IMR-90 (cell line): Measurements from ENCODE around the gene SLCO3A1. TPM values are rescaled to one million over a fixed set of nuclear protein-coding genes. Genes with fewer than 3 reads are reported as not detected.

Source experiments
- ATAC-seq: fragments of 200-7000 bp; cut with Tn5 transposase; 2 replicates; pipeline ENCODE4 v1.9.1; 2020; ENCODE audit warnings: low read depth, mild to moderate bottlenecking, moderate library complexity
- BruUV-seq: library from RNA; stranded (reverse); fragments of 400-500 nt; replicated peaks from 2 replicates; lab custom pipeline; 2021; lab: Mats Ljungman, UMichigan
- CTCF ChIA-PET: fragments of 300-600 bp; formaldehyde crosslinking; extraction: SDS; loops from one replicate; lab custom pipeline; 2021; ENCODE audit warnings: antibody characterized with exemption; lab: Yijun Ruan, JAX
- POLR2A ChIA-PET: fragments of 300-600 bp; sonication (Branson Sonifier 250); formaldehyde crosslinking; loops from one replicate; lab custom pipeline; 2022; ENCODE audit warnings: antibody characterized with exemption; ENCODE audit not compliant: unreplicated experiment; lab: Charles Lee
- DNase-seq: peaks from one replicate; pipeline ENCODE4 v3.0.0; 2013
- H2AFZ ChIP-seq: replicated peaks from 2 replicates; pipeline ENCODE3; 2013; ENCODE audit warnings: low read length, mild to moderate bottlenecking; ENCODE audit not compliant: poor library complexity
- H2AK5ac ChIP-seq: 2 replicates; pipeline ENCODE4 v1.6.1; 2013; ENCODE audit warnings: low read depth, low read length, inconsistent platforms
- H2AK9ac ChIP-seq: replicated peaks from 2 replicates; pipeline ENCODE3; 2013; ENCODE audit warnings: mild to moderate bottlenecking, low read depth, low read length, moderate library complexity; ENCODE audit not compliant: poor library complexity
- H2BK120ac ChIP-seq: 2 replicates; pipeline ENCODE4 v1.6.1; 2013; ENCODE audit warnings: low read depth, low read length, inconsistent platforms
- H2BK15ac ChIP-seq: 3 replicates; pipeline ENCODE4 v1.6.1; 2013; ENCODE audit warnings: low read depth, low read length, inconsistent platforms
- H2BK20ac ChIP-seq: 2 replicates; pipeline ENCODE4 v1.6.1; 2013; ENCODE audit warnings: low read depth, mild to moderate bottlenecking, inconsistent platforms, low read length, moderate library complexity
- H2BK5ac ChIP-seq: 2 replicates; pipeline ENCODE4 v1.6.1; 2013; ENCODE audit warnings: mild to moderate bottlenecking, low read depth, low read length, inconsistent platforms; ENCODE audit not compliant: poor library complexity, severe bottlenecking
- H3K14ac ChIP-seq: replicated peaks from 2 replicates; pipeline ENCODE4 v1.6.1; 2013; ENCODE audit warnings: low read depth, low read length, inconsistent platforms
- H3K18ac ChIP-seq: 2 replicates; pipeline ENCODE4 v1.6.1; 2013; ENCODE audit warnings: low read depth, low read length, control low read depth
- H3K23ac ChIP-seq: 2 replicates; pipeline ENCODE4 v1.6.1; 2013; ENCODE audit warnings: low read depth, low read length, inconsistent platforms
- H3K27ac ChIP-seq: 2 replicates; pipeline ENCODE4 v1.5.1; 2013; ENCODE audit warnings: mild to moderate bottlenecking, control low read depth, low read length; ENCODE audit not compliant: insufficient read depth
- H3K27me3 ChIP-seq: 2 replicates; pipeline ENCODE4 v1.6.1; 2013; ENCODE audit warnings: low read length; ENCODE audit not compliant: control insufficient read depth, insufficient read depth
- H3K36me3 ChIP-seq: 2 replicates; pipeline ENCODE4 v1.6.1; 2013; ENCODE audit warnings: low read length, mixed read lengths; ENCODE audit not compliant: control insufficient read depth, insufficient read depth
- H3K4ac ChIP-seq: 2 replicates; pipeline ENCODE4 v1.6.1; 2013; ENCODE audit warnings: low read depth, low read length, inconsistent platforms
- H3K4me1 ChIP-seq: 2 replicates; pipeline ENCODE4 v1.6.1; 2013; ENCODE audit warnings: low read length, mixed read lengths; ENCODE audit not compliant: control insufficient read depth, insufficient read depth
- H3K4me2 ChIP-seq: 2 replicates; pipeline ENCODE4 v1.6.1; 2013; ENCODE audit warnings: low read depth, mild to moderate bottlenecking, control low read depth, low read length, moderate library complexity
- H3K4me3 ChIP-seq: 2 replicates; pipeline ENCODE4 v1.5.1; 2013; ENCODE audit warnings: low read depth, mild to moderate bottlenecking, control low read depth, low read length, moderate library complexity; ENCODE audit not compliant: insufficient read depth
- H3K56ac ChIP-seq: 2 replicates; pipeline ENCODE4 v1.6.1; 2013; ENCODE audit warnings: low read length, inconsistent platforms; ENCODE audit not compliant: insufficient read depth; ENCODE audit errors: extremely low read depth
- H3K79me1 ChIP-seq, 2 experiments: 2 replicates each; pipeline ENCODE4 v1.6.1; 2013; ENCODE audit warnings: low read length in 2 of 2, inconsistent platforms in 1 of 2, low read depth in 1 of 2
- H3K9ac ChIP-seq: 2 replicates; pipeline ENCODE4 v1.6.1; 2013; ENCODE audit warnings: low read depth, low read length, control low read depth
- H3K9me1 ChIP-seq: 2 replicates; pipeline ENCODE4 v1.6.1; 2013; ENCODE audit warnings: low read length, inconsistent platforms; ENCODE audit not compliant: insufficient read depth
- H3K9me3 ChIP-seq: 2 replicates; pipeline ENCODE4 v1.6.1; 2013; ENCODE audit warnings: low read length; ENCODE audit not compliant: control insufficient read depth, insufficient read depth
- H4K20me1 ChIP-seq: 2 replicates; pipeline ENCODE4 v1.6.1; 2013; ENCODE audit warnings: low read length, inconsistent platforms; ENCODE audit not compliant: insufficient read depth
- H4K5ac ChIP-seq: 2 replicates; pipeline ENCODE4 v1.6.1; 2013; ENCODE audit warnings: mild to moderate bottlenecking, low read depth, low read length, control low read depth
- H4K8ac ChIP-seq, 2 experiments: 2 replicates each; pipeline ENCODE4 v1.6.1; 2013; ENCODE audit warnings: low read depth in 2 of 2, low read length in 2 of 2, control low read depth in 1 of 2, inconsistent platforms in 1 of 2
- H4K91ac ChIP-seq: 2 replicates; pipeline ENCODE4 v1.6.1; 2013; ENCODE audit warnings: low read depth, low read length, inconsistent platforms; ENCODE audit not compliant: insufficient read depth
- BHLHE40 ChIP-seq: fragments of 150-350 bp; IDR thresholded peaks from 2 replicates; pipeline ENCODE4 v1.6.1; 2016; ENCODE audit warnings: mild to moderate bottlenecking, low read depth, low read length
- CEBPB ChIP-seq: IDR thresholded peaks from 2 replicates; pipeline ENCODE4 v1.6.1; 2012; ENCODE audit warnings: low read depth, low read length, improper control_type of control experiment
- CHD1 ChIP-seq: IDR thresholded peaks from 2 replicates; pipeline ENCODE4 v1.6.1; 2012; ENCODE audit warnings: low read depth, low read length, improper control_type of control experiment
- FOS ChIP-seq: fragments of 150-350 bp; IDR thresholded peaks from 2 replicates; pipeline ENCODE4 v1.6.1; 2016; ENCODE audit warnings: low read depth, low read length
- MAFK ChIP-seq: IDR thresholded peaks from 2 replicates; pipeline ENCODE4 v1.6.1; 2012; ENCODE audit warnings: low read depth, low read length, improper control_type of control experiment
- MAZ ChIP-seq: IDR thresholded peaks from 2 replicates; pipeline ENCODE4 v1.6.1; 2012; ENCODE audit warnings: low read depth, mild to moderate bottlenecking, low read length, improper control_type of control experiment, moderate library complexity, borderline replicate concordance
- MXI1 ChIP-seq: IDR thresholded peaks from 2 replicates; pipeline ENCODE4 v1.6.1; 2012; ENCODE audit warnings: low read depth, mild to moderate bottlenecking, low read length, moderate library complexity, borderline replicate concordance
- NFE2L2 ChIP-seq: fragments of 150-350 bp; IDR thresholded peaks from 2 replicates; pipeline ENCODE4 v1.6.1; 2016; ENCODE audit warnings: low read depth, mild to moderate bottlenecking, low read length
- POLR2A ChIP-seq: IDR thresholded peaks from 2 replicates; pipeline ENCODE4 v1.6.1; 2012; ENCODE audit warnings: mild to moderate bottlenecking, low read depth, low read length
- RAD21 ChIP-seq: IDR thresholded peaks from 2 replicates; pipeline ENCODE4 v1.6.1; 2012; ENCODE audit warnings: low read length, improper control_type of control experiment
- RCOR1 ChIP-seq: IDR thresholded peaks from 2 replicates; pipeline ENCODE4 v1.6.1; 2012; ENCODE audit warnings: mild to moderate bottlenecking, low read length, improper control_type of control experiment; ENCODE audit not compliant: insufficient replicate concordance
- RFX5 ChIP-seq: IDR thresholded peaks from 2 replicates; pipeline ENCODE4 v1.8.0; 2012; ENCODE audit warnings: low read depth, mild to moderate bottlenecking, low read length, moderate library complexity
- SMC3 ChIP-seq: fragments of 150-350 bp; IDR thresholded peaks from 2 replicates; pipeline ENCODE4 v1.6.1; 2016; ENCODE audit warnings: low read depth, mild to moderate bottlenecking, antibody characterized with exemption, low read length, moderate library complexity
- WGBS, 2 experiments: methylation state at CpG; one replicate each; pipeline versions ENCODE4 v1.1.5 to v1.1.7; 2013; ENCODE audit warnings: missing lambda C conversion rate in 2 of 2; ENCODE audit not compliant: insufficient read length in 1 of 2; ENCODE audit errors: extremely low coverage in 2 of 2; 5-methylcytosine and 5-hydroxymethylcytosine counted together
- dilution Hi-C: fragments of 300-500 bp; cut with HindIII; formaldehyde crosslinking; loops from one replicate; pipeline ENCODE4 v1.14.3; 2018; ENCODE audit warnings: low sequenced_read_pairs; ENCODE audit not compliant: unreplicated experiment
- in situ Hi-C: fragments of 300-500 bp; cut with MboI; formaldehyde crosslinking; loops from 3 replicates; pipeline ENCODE4 v1.14.3; 2019; ENCODE audit warnings: low sequenced_read_pairs, inconsistent platforms, mixed read lengths
- intact Hi-C: fragments of 100-400 bp; cut with micrococcal nuclease; formaldehyde crosslinking; loops from 2 replicates; pipeline ENCODE4 v1.10.0; 2022
- polyA plus RNA-seq, 3 experiments: library from polyadenylated mRNA; depleted of rRNA; stranded (reverse); fragments of >200 nt; gene quantifications; 2 replicates each; pipeline ENCODE4 v1.2.3, GENCODE V29; 2012; ENCODE audit warnings: low replicate concordance in 1 of 3
- total RNA-seq: library from RNA; depleted of rRNA; stranded (reverse); fragments of >200 nt; gene quantifications from 2 replicates; pipeline ENCODE4 v1.2.3, GENCODE V29; 2012
- TF ChIP-seq, protein P1 (sequence below): fragments of 150-350 bp; IDR thresholded peaks from 2 replicates; pipeline ENCODE4 v1.6.1; 2017; ENCODE audit warnings: mild to moderate bottlenecking, antibody characterized with exemption, low read length, low read depth
- TF ChIP-seq, protein P2 (sequence below): fragments of 150-350 bp; IDR thresholded peaks from 2 replicates; pipeline ENCODE4 v1.6.1; 2016; ENCODE audit warnings: low read depth, mild to moderate bottlenecking, low read length, moderate library complexity, borderline replicate concordance
- TF ChIP-seq, protein P3 (sequence below): conservative IDR thresholded peaks from 2 replicates; pipeline ENCODE4 v1.5.1; 2012; ENCODE audit warnings: mild to moderate bottlenecking, low read depth, low read length, improper control_type of control experiment

The SLCO3A1 gene
- total and polyA plus RNA-seq, 2 of the 4 experiments (the other 2 are of a cell fraction), result 4.7 to 8.1 TPM

DNA sequence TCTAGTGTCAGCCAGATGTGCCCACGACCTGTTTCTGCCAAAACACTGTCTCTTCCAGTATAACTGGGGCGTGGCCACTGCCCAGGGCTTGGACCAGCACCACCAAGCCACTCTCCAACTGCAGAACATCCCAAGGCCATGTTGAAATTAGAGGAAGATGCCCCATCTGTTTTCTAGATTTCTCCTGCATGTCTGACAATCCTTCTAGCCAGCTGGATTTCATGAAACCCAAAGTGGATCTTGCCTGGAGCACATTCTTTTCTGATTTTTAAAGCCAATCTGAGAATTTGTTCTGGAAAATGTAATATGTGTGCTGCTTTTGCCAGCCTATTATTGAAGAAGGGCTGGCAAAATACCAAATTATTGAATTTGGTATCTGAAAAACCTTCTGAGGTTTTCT lies 182.5 kb downstream of the SLCO3A1 start:
- Histone ChIP-seq H3K9me1 (no peaks in the 10 kb centered on the region), H2BK15ac (no peak overlapping the region), H3K4me2 (no peak overlapping the region), H3K36me3 (no peaks in the 10 kb centered on the region), H3K18ac (no peak overlapping the region), H2BK120ac (no peak overlapping the region), H3K27ac (no peak overlapping the region), H3K4ac (no peak overlapping the region), H4K5ac (no peak overlapping the region), H4K91ac (no peak overlapping the region), H4K20me1 (no peaks in the 10 kb centered on the region), H2BK20ac (no peak overlapping the region), H3K27me3 (no peaks in the 10 kb centered on the region), H3K14ac (no peak overlapping the region), H3K4me3 (no peak overlapping the region), H3K56ac (no peak overlapping the region), H2AK9ac (no peak overlapping the region), H3K23ac (no peak overlapping the region), H4K8ac (no peak overlapping the region), H2AK5ac (no peak overlapping the region), H3K9me3 (no peaks in the 10 kb centered on the region; the same call in 1 of the 2 replicates), H3K4me1 (no peaks in the 10 kb centered on the region), H2AFZ (no peak overlapping the region), H3K79me1 (no peaks in the 10 kb centered on the region), H2BK5ac (no peak overlapping the region), H3K9ac (no peak overlapping the region)
- intact Hi-C loops, result no loop called here
- no peak for TF ChIP-seq CEBPB
- TF ChIP-seq, protein P1, sequence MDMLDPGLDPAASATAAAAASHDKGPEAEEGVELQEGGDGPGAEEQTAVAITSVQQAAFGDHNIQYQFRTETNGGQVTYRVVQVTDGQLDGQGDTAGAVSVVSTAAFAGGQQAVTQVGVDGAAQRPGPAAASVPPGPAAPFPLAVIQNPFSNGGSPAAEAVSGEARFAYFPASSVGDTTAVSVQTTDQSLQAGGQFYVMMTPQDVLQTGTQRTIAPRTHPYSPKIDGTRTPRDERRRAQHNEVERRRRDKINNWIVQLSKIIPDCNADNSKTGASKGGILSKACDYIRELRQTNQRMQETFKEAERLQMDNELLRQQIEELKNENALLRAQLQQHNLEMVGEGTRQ, result no peak
- TF ChIP-seq MAFK, result no peak
- TF ChIP-seq RFX5, result no peak
- no peak for TF ChIP-seq BHLHE40
- no peak for TF ChIP-seq SMC3
- no peak for TF ChIP-seq NFE2L2
- no peak for TF ChIP-seq POLR2A
- no peak for TF ChIP-seq MAZ
- TF ChIP-seq MXI1, result no peak
- no peak for TF ChIP-seq RAD21
- TF ChIP-seq, protein P2, sequence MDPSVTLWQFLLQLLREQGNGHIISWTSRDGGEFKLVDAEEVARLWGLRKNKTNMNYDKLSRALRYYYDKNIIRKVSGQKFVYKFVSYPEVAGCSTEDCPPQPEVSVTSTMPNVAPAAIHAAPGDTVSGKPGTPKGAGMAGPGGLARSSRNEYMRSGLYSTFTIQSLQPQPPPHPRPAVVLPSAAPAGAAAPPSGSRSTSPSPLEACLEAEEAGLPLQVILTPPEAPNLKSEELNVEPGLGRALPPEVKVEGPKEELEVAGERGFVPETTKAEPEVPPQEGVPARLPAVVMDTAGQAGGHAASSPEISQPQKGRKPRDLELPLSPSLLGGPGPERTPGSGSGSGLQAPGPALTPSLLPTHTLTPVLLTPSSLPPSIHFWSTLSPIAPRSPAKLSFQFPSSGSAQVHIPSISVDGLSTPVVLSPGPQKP, result no peak
- TF ChIP-seq, protein P3, sequence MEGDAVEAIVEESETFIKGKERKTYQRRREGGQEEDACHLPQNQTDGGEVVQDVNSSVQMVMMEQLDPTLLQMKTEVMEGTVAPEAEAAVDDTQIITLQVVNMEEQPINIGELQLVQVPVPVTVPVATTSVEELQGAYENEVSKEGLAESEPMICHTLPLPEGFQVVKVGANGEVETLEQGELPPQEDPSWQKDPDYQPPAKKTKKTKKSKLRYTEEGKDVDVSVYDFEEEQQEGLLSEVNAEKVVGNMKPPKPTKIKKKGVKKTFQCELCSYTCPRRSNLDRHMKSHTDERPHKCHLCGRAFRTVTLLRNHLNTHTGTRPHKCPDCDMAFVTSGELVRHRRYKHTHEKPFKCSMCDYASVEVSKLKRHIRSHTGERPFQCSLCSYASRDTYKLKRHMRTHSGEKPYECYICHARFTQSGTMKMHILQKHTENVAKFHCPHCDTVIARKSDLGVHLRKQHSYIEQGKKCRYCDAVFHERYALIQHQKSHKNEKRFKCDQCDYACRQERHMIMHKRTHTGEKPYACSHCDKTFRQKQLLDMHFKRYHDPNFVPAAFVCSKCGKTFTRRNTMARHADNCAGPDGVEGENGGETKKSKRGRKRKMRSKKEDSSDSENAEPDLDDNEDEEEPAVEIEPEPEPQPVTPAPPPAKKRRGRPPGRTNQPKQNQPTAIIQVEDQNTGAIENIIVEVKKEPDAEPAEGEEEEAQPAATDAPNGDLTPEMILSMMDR, result no peak
- TF ChIP-seq CHD1, result no peak
- TF ChIP-seq FOS, result no peak
- TF ChIP-seq RCOR1, result no peak
- DNase-seq (no peak), ATAC-seq (no peak)
- dilution Hi-C loops, result no loop called here
- WGBS, 2 experiments, result no CpG with 5 or more reads among the region's 2 CpGs
- POLR2A ChIA-PET, result no interaction called here
- CTCF ChIA-PET, result interaction anchor here (0.6 kb wide), 1 partner anchor 10 kb away, joined by 3 read pairs; no protein-coding TSS in a partner anchor
- in situ Hi-C loops, result no loop called here
- no TSS peak for BruUV-seq
